Central memory CD8-positive, alpha-beta T cell (primary cell): ENCODE measurements around the gene RRP7A.

Source experiments
- ATAC-seq: fragments of 150-1000 bp; cut with Tn5 transposase; replicated peaks from 2 replicates; pipeline ENCODE4 v1.10.0; 2022; ENCODE audit warnings: mild to moderate bottlenecking, moderate FRiP score, moderate number of reproducible peaks; ENCODE audit not compliant: poor library complexity, severe bottlenecking; ENCODE audit errors: extremely low read depth
- DNase-seq, 2 donors: peaks; one replicate each; pipeline ENCODE4 v3.0.0; 2021; ENCODE audit warnings: low spot score in 2 of 2
- H3K27ac Mint-ChIP-seq: one replicate; pipeline ENCODE4 v1.8.0; 2022; ENCODE audit warnings: low read depth, mild to moderate bottlenecking, moderate library complexity, mixed read lengths
- H3K27me3 Mint-ChIP-seq: one replicate; pipeline ENCODE4 v1.8.0; 2022; ENCODE audit warnings: mixed read lengths
- H3K36me3 Mint-ChIP-seq: one replicate; pipeline ENCODE4 v1.8.0; 2022; ENCODE audit warnings: mild to moderate bottlenecking, moderate library complexity, mixed read lengths; ENCODE audit not compliant: insufficient read depth
- H3K4me1 Mint-ChIP-seq: one replicate; pipeline ENCODE4 v1.8.0; 2022; ENCODE audit warnings: mixed read lengths
- H3K4me3 Mint-ChIP-seq: one replicate; pipeline ENCODE4 v1.8.0; 2022; ENCODE audit warnings: mild to moderate bottlenecking, moderate library complexity, mixed read lengths
- H3K9me3 Mint-ChIP-seq: one replicate; pipeline ENCODE4 v1.8.0; 2022; ENCODE audit warnings: mixed read lengths

RRP7A gene

DNA sequence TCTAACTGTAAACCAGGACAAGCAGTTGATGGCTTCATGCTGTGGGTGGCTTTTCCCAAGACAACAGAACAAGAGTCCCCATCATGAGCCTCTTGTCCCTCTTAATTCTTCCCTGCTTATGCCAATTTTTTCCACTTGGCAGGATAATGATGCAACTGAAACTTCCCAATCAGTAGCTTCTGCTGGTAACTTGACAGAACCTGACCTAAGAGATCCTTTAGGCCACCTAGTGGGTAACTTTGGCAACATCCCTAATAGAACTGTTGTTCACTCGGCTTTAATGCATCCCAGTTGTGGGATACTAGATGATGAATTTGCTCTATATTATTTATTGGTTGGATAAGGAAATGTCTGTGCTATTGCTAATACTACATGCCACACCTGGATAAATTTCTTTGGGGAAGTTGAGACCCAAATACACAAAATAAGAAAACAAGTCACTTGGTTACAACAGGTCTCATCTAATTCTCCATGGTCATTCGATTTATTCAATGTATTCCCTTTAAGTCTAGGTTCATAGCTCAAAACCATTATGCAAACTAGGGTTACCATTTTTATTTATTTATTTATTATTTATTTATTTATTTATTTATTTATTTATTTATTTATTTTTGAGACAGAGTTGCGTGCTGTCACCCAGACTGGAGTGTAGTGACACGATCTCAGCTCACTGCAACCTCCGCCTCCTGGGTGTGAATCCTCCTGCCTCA lies 46.0 kb downstream of the RRP7A start:
- no peaks in the 10 kb centered on the region for H3K9me3 Mint-ChIP-seq
- no peak overlapping the region for H3K4me3 Mint-ChIP-seq
- H3K27ac Mint-ChIP-seq, result no peak overlapping the region
- no peak for ATAC-seq
- no peaks in the 10 kb centered on the region for H3K36me3 Mint-ChIP-seq
- peaks cover 12% of the 10 kb centered on the region for H3K27me3 Mint-ChIP-seq
- H3K4me1 Mint-ChIP-seq, result peaks cover 7% of the 10 kb centered on the region
- no peak for DNase-seq

DNA sequence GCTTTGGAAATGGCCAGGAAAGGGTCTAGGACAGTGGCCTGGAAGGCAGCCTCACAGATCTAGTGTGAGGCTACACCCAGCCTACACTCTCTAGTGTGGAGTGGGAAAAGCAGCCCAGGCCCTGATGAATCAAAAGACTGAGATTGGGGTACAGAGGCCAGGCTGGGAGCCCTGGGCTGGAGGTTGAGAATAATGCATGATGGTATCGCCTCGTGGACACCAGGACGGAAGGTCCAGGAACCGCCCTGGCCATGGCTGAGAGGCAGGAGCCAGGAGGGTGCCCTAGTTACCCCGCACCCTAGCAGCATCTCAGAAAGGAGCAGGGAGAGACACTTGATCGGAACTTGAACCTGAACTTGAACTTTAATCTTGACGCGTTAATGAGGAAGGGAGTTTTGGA lies 46.9 kb downstream of the RRP7A start:
- H3K36me3 Mint-ChIP-seq, result no peaks in the 10 kb centered on the region
- ATAC-seq (no peak), DNase-seq (no peak)
- no peak overlapping the region for H3K27ac Mint-ChIP-seq
- H3K4me1 Mint-ChIP-seq, result no peaks in the 10 kb centered on the region
- no peaks in the 10 kb centered on the region for H3K9me3 Mint-ChIP-seq
- no peak overlapping the region for H3K4me3 Mint-ChIP-seq
- peaks cover 21% of the 10 kb centered on the region for H3K27me3 Mint-ChIP-seq

DNA sequence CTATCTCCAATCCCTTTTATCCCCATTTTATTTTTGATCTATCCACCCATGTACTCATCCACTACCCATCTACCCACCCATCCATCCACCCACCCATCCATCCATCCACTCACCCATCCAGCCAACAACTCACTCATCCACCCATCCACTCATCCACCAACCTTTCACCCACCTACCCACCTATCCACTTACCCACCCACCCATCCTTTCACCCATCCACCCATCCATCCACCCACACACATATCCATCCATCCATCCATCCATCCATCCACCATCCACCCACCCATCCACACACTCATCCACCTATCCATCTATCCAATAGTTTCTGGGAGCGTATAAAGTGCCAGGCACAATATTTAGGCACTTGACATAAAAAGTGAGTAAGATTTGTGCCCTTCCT lies 48.2 kb downstream of the RRP7A start:
- no peaks in the 10 kb centered on the region for H3K36me3 Mint-ChIP-seq
- peaks cover 21% of the 10 kb centered on the region for H3K27me3 Mint-ChIP-seq
- no peaks in the 10 kb centered on the region for H3K4me1 Mint-ChIP-seq
- ATAC-seq (no peak), DNase-seq (no peak)
- H3K27ac Mint-ChIP-seq, result no peak overlapping the region
- H3K9me3 Mint-ChIP-seq, result no peaks in the 10 kb centered on the region
- H3K4me3 Mint-ChIP-seq, result no peak overlapping the region

DNA sequence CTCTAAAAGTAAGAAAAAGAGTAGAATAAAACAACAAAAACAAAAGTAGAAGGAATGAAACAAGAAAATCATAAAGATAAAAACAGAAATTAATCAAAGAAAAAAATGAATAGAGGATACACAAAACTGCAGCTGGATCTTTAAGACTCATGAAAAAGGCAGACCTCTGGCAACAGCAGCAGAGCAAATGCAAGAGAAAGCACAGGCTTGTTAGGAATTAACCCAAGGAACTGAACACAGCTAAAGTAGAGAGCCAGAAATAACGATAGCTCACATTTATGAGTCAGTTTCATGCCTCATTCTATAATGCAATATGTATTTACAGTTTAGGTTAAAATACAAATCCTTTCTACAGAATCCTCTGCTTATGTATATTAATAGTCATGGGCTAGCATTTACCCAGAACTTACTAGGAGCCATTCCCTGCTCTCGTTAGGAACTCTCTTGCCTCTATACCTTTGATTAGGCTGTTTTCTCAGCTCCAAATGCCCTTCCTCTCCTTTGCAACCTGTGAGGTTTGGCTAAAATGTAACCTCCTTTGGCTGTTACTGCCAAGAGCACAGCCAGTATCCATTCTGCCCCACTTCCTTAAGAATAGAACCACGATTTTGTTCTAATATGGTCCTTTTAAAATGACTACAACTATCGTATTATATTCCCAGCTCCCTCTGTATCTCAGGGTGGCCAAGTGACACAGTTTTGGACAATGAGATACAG lies 49.1 kb downstream of the RRP7A start:
- Mint-ChIP-seq H3K9me3 (no peaks in the 10 kb centered on the region), H3K27ac (no peak overlapping the region), H3K4me1 (no peaks in the 10 kb centered on the region), H3K4me3 (no peak overlapping the region), H3K27me3 (peaks cover 21% of the 10 kb centered on the region), H3K36me3 (no peaks in the 10 kb centered on the region)
- ATAC-seq (no peak), DNase-seq (no peak)

DNA sequence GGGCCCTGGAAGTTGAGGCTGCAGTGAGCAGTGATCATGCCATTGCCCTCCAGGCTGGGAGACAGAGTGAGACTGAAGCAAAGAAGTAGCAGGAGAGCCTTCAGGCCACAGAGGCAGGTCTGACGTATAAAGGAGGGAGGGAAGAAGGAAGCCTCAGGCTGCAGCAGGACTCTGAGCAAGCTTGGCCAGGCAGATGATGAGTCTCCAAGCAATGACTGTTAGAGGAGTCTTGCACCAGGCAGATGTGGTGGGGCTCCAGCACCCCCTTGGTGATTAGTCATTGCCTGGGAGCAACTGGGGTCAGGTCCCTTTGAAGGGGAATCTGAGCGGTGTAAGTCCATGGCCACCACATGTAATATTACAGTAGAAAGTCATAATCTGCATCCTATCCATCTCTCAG lies 50.8 kb downstream of the RRP7A start:
- H3K4me1 Mint-ChIP-seq, result no peaks in the 10 kb centered on the region
- H3K27me3 Mint-ChIP-seq, result peaks cover 28% of the 10 kb centered on the region
- ATAC-seq (no peak), DNase-seq (no peak)
- H3K36me3 Mint-ChIP-seq, result no peaks in the 10 kb centered on the region
- H3K27ac Mint-ChIP-seq, result no peak overlapping the region
- no peak overlapping the region for H3K4me3 Mint-ChIP-seq
- H3K9me3 Mint-ChIP-seq, result no peaks in the 10 kb centered on the region

DNA sequence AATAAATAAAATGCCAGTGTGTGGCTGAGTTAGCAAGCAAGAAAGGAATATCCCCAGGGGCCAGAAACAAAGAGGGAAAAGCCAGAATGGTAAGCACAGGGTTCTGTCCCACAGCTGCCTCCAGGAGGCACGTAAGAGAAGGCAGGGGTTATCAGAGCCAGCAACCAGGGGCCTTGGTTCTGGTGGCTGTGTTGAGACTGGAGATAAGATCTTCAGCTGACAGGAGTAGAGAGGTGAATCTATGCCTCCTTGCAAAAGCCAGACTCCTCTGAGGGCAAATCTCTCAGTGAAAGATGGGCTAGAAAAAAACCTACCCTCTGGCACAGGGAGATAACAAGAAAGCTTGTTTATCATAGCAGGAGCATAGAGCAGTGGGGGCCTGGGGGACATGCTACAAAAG lies 57.6 kb downstream of the RRP7A start:
- Mint-ChIP-seq H3K36me3 (no peaks in the 10 kb centered on the region), H3K9me3 (no peaks in the 10 kb centered on the region), H3K27me3 (peaks cover 67% of the 10 kb centered on the region), H3K27ac (no peak overlapping the region), H3K4me3 (no peak overlapping the region), H3K4me1 (no peaks in the 10 kb centered on the region)
- no peak for DNase-seq
- no peak for ATAC-seq

DNA sequence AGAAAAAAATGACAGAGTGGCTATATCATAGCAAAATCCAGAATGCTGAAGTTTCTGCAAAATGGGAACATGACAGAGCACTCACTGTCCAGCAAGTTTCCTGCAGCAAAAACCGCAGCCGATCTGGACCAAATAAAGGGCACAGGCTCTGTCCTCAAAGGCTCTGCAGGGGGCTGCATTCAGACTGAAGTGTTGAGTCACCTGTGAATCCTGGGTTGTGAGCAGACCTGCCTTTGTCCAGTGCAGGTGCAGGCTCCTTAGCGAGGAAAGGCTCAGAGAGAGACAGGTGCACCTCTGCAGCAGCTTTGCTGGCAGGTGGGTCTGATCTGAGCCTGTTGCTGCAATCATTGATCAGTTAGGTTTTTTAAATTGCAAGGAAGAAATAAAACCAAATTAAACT lies 58.1 kb downstream of the RRP7A start:
- peaks cover 67% of the 10 kb centered on the region for H3K27me3 Mint-ChIP-seq
- DNase-seq, result no peak
- no peaks in the 10 kb centered on the region for H3K9me3 Mint-ChIP-seq
- no peak for ATAC-seq
- no peak overlapping the region for H3K27ac Mint-ChIP-seq
- no peaks in the 10 kb centered on the region for H3K4me1 Mint-ChIP-seq
- no peaks in the 10 kb centered on the region for H3K36me3 Mint-ChIP-seq
- no peak overlapping the region for H3K4me3 Mint-ChIP-seq
